HG03139 (cell line): ENCODE measurements around the gene BMP2K.
"Not testable (repeated sequence)": the region's sequence is repeated elsewhere in the genome, so short reads cannot be mapped to it uniquely, and the experiment has no call there.

Experiments
- ATAC-seq: cut with Tn5 transposase; IDR thresholded peaks from one replicate; pipeline ENCODE4 v1.9.1; 2021; ENCODE audit not compliant: unreplicated experiment

The BMP2K gene

GRCh38 chr4:78787392-78788006 lies 11.3 kb downstream of the BMP2K start:
- no peak for ATAC-seq

DNA sequence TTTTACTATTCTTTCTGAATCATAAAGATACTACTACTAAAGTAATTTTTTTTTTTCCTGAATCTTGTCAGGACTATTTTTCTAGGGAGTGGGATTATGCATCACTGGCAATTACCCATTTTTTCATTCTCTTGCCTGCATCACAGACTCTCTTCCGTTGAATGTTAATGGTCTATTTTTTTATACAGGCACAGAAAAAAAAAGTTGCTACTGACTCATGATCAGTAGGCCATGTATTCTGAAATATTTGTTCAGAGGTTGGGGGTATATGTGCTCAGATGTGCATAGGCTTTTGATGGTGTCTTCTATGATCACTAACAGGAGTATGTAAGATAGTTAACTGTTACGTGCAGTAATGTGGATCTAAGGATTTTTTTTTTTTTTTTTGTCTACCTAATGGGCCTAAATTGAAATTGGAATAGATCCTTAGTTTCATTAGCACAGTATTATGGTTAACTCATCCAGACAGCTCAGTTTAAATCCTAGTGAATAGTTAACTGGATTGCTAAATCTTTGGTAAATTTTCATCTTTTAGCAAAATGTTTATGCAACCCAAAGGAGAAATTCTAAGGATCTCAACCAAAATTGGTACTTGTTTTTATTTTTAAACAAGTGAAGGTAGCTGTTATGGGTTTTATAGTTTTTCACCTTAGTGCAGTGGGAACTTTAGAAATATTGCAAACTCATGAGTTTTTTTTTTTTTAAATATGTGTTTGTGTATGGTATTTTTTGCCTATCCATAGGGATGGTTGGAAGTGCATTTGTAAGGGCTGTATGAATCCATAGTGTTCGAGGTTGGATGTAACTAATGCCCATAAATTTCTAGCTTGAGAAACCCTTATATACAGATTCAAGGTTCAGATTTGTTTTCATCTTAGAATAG lies 12.1 kb downstream of the BMP2K start:
- no peak for ATAC-seq

GRCh38 chr4:78795594-78796416 lies 19.7 kb downstream of the BMP2K start:
- not testable (repeated sequence) for ATAC-seq

- no peak for ATAC-seq
Observed at GRCh38 chr4:78796526-78796925, 20.4 kb downstream of the BMP2K start.

- no peak for ATAC-seq
Observed at GRCh38 chr4:78797777-78798284, 21.7 kb downstream of the BMP2K start.

- no peak for ATAC-seq
Observed at GRCh38 chr4:78799551-78800495, 23.7 kb downstream of the BMP2K start.

GRCh38 chr4:78800965-78801364 lies 24.8 kb downstream of the BMP2K start:
- ATAC-seq, result no peak

GRCh38 chr4:78803983-78804382 lies 27.8 kb downstream of the BMP2K start:
- no peak for ATAC-seq

GRCh38 chr4:78806943-78807460 lies 30.9 kb downstream of the BMP2K start:
- ATAC-seq, result no peak

GRCh38 chr4:78809295-78809694 lies 33.1 kb downstream of the BMP2K start:
- no peak for ATAC-seq

DNA sequence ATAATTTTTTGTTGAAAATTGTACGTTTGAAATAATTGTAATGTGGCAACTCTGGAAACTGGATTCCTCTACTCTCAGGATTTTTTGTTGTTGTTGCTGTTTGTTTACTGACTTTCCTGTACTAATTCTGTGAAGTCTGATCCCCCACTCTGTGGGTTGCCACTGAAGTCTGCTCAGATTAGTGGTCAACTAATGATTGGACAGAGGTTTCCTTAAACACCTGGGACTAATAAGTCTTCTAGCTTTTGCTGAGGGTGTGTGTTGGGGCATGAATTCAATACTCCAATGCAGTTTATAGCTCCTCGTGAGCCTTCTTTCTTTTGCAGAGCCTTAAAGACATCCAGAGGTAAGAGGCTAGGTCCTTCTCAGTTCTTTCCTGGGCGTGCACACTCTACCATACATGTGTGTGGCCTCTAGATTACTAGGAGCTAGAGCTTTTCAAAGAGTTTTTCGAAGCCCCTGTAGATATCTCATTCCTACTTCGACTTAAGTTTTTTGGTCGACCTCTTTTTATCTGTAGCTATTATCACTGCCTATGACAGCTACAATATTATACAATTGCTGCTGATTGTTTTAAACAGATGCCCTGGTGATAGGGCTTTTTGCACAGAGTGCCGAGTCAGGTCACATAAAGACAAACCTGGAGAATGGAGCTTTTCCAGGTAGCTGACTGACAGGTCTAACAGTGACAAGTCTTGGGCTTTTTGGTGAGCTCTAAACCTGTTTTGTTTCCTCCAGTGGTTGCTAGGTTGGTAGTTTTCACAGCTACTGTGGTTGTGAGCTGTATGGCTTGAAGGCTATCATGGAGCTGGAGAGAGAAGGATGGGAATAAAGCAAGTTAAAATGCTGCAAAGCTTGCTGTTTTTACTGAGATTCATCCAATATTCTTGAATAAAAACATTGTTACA lies 34.0 kb downstream of the BMP2K start:
- ATAC-seq, result no peak

DNA sequence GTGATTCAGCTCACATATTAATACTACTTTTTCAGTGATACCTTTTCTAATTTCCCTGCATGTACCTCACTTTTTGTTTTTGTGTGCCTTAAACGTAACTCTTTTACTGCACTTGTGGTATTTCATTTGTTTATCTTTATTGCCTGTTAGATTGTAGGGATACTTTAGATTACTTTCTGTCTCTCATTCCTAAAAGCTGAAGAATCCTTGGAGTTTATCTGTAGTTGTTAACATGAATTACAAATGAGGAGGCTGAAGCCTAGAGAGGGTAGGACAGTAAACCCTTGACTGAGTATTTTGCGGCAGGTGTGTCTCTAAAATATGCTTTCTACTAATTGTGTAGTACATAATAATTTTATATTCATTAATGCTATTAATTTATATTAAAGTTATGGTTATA lies 34.9 kb downstream of the BMP2K start:
- ATAC-seq, result no peak

GRCh38 chr4:78818530-78819079 lies 42.5 kb downstream of the BMP2K start:
- no peak for ATAC-seq

- no peak for ATAC-seq
Observed at GRCh38 chr4:78824001-78824400, 47.9 kb downstream of the BMP2K start.

DNA sequence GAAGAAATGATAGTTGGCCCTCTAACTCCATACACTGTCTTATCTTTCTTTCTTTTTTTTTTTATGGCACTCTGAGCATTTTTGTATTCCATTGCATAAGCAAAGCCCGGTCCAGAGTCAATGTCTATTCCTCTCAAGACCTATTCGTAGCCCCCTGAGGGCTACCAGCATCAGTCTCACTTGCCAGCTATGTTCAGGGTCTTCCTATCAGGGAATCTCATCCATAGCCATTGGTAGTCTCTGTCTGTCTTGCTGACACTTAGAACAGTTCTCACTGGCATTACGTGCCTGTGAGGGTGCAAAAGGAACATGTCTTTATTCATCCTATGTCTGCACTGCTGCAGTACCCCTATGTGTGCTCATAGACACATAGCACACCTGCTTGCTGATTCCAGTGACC lies 51.0 kb downstream of the BMP2K start:
- no peak for ATAC-seq

- no peak for ATAC-seq
Observed at GRCh38 chr4:78829296-78829695, 53.1 kb downstream of the BMP2K start.

GRCh38 chr4:78839676-78840075 lies 63.5 kb downstream of the BMP2K start:
- ATAC-seq, result not testable (repeated sequence)

DNA sequence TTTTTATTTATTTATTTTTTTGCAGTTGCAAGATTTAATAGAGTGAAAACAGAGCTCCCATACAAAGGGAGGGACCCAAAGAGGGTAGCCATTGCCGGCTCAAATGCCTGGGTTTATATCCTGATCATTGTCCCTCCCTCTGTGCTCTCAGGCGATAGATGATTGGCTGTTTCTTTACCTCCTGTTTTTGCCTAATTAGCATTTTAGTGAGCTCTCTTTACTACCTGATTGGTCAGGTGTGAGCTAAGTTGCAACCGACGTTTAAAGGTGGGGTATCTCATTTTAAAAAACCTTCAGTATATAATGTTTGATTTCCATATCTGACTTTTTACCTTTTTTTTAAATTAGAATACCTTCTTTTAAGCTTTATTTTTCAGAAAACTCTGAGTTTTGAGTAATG lies 64.1 kb downstream of the BMP2K start:
- not testable (repeated sequence) for ATAC-seq

- peak; percentile 73 for ATAC-seq
Observed at GRCh38 chr4:78845472-78845871, 69.3 kb downstream of the BMP2K start.
